Endothelial cell (in vitro differentiated cells): ENCODE results near the gene GAB2. TPM values are rescaled to one million over a fixed set of nuclear protein-coding genes. Genes with fewer than 3 reads are reported as not detected.

Experiments
- DNase-seq: peaks from one replicate; pipeline ENCODE4 v3.0.0; 2021; ENCODE audit warnings: low spot score
- H3K27ac Mint-ChIP-seq: one replicate; pipeline ENCODE4 v1.8.0; 2021; ENCODE audit warnings: mixed read lengths, inconsistent platforms; ENCODE audit not compliant: unreplicated experiment
- H3K27me3 Mint-ChIP-seq: one replicate; pipeline ENCODE4 v1.8.0; 2021; ENCODE audit warnings: mild to moderate bottlenecking, moderate library complexity, mixed read lengths, inconsistent platforms; ENCODE audit not compliant: unreplicated experiment
- H3K36me3 Mint-ChIP-seq: one replicate; pipeline ENCODE4 v1.8.0; 2021; ENCODE audit warnings: mild to moderate bottlenecking, low read depth, mixed read lengths, inconsistent platforms; ENCODE audit not compliant: unreplicated experiment
- H3K4me1 Mint-ChIP-seq: one replicate; pipeline ENCODE4 v1.8.0; 2021; ENCODE audit warnings: mild to moderate bottlenecking, mixed read lengths, inconsistent platforms; ENCODE audit not compliant: unreplicated experiment
- H3K4me3 Mint-ChIP-seq: one replicate; pipeline ENCODE4 v1.8.0; 2021; ENCODE audit warnings: mild to moderate bottlenecking, mixed read lengths, inconsistent platforms; ENCODE audit not compliant: unreplicated experiment
- H3K9me3 Mint-ChIP-seq: one replicate; pipeline ENCODE4 v1.8.0; 2021; ENCODE audit warnings: mixed read lengths, inconsistent platforms; ENCODE audit not compliant: unreplicated experiment
- CTCF ChIP-seq: fragments of 200-600 bp; sonication (generic); IDR thresholded peaks from one replicate; pipeline ENCODE4 v1.5.0; 2021; ENCODE audit warnings: antibody characterized with exemption; ENCODE audit not compliant: unreplicated experiment
- total RNA-seq: library from RNA; stranded (reverse); fragmentation: NEBNext Ultra II Directional; extraction: Animal tissue kit (Norgen Biotek cat#: 25700); gene quantifications from one replicate; pipeline ENCODE4 v1.2.1, GENCODE V29; 2021; ENCODE audit not compliant: unreplicated experiment

Gene GAB2
- total RNA-seq, 1 donor from 2014 or later = 81.0 TPM

DNA sequence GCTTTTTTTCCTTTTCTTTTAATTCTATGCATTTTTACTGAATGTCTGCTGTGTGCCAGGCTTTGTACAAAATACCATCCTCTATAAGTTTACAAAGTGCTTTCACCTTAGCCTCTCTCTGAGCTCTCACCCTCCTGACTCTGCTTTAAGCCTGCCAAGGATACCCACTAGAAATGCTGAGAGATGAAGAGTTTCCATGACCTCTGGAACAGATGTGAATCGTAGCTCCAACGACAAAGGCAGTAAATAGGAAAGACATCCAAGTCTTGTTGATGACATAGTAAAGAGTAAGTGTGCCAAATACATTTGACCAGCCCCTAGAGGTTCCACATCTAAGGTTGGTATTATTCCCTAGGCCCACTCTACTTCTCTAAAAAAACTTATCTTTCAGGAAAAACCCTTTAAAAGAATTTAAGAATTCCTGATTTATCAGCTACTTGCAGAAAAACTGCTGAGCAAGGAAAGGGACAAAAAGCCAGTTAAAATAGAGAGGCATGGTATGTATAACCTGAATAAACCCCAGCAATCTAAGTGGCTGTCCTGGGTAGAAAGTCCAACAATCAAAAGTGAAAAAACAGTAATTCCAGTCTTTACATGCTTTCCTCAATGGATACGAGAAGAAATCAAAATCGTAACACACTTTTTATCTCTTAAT, 45.4 kb downstream of the GAB2 start:
- Mint-ChIP-seq H3K27ac (no peak overlapping the region), H3K9me3 (no peaks in the 10 kb centered on the region), H3K27me3 (peaks cover 3% of the 10 kb centered on the region), H3K36me3 (peaks cover 11% of the 10 kb centered on the region), H3K4me1 (peaks cover 23% of the 10 kb centered on the region), H3K4me3 (no peak overlapping the region)
- TF ChIP-seq CTCF = no peak
- no peak for DNase-seq

DNA sequence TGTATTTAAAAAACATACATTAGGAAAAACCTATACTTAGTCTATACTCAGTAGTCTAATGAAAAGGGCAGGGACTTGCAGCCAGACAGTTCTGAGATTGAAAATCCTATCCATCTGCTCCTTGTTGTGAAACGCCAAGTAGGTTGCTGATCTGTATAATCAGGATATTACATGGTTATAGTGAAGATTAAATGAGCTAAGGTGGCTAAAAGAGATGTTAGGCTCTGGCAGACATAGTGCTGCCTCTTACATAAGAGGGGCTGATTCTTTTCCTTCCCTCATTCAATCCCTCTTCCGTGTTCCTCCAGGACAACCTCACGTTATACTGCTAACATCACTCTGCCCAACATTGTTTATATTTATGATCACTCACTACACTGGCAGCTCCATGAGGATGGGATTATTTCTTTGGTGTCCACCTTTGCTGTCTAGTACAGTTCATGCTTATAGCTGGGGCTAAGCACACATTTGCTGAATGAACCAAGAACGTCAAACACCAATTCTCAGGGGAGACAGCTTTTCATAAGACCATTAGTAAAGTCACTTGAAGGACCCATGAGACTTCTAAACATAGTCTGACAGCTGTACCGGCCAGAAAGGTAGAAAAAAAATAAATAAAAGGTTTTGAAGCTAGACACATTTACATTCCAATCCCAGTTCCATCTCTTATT, 46.3 kb downstream of the GAB2 start:
- Mint-ChIP-seq H3K9me3 (no peaks in the 10 kb centered on the region), H3K27ac (no peak overlapping the region)

GRCh38 chr11:78370406-78371172, 47.0 kb downstream of the GAB2 start:
- Mint-ChIP-seq H3K27ac (no peak overlapping the region), H3K36me3 (peaks cover 3% of the 10 kb centered on the region), H3K27me3 (no peaks in the 10 kb centered on the region), H3K4me3 (no peak overlapping the region), H3K4me1 (peaks cover 16% of the 10 kb centered on the region), H3K9me3 (no peaks in the 10 kb centered on the region)
- no peak for TF ChIP-seq CTCF
- no peak for DNase-seq

More for the DNA sequence above, 46.3 kb downstream of the GAB2 start:
- H3K4me3 Mint-ChIP-seq = no peak overlapping the region
- DNase-seq = no peak
- H3K27me3 Mint-ChIP-seq = peaks cover 1% of the 10 kb centered on the region
- H3K36me3 Mint-ChIP-seq = peaks cover 3% of the 10 kb centered on the region
- H3K4me1 Mint-ChIP-seq = peaks cover 21% of the 10 kb centered on the region
- no peak for TF ChIP-seq CTCF

GRCh38 chr11:78365381-78365792, 52.2 kb downstream of the GAB2 start:
- DNase-seq = no peak
- Mint-ChIP-seq H3K4me3 (no peak overlapping the region), H3K27ac (no peak overlapping the region)

More at GRCh38 chr11:78365381-78365792, 52.2 kb downstream of the GAB2 start:
- H3K36me3 Mint-ChIP-seq = peaks cover 3% of the 10 kb centered on the region
- H3K9me3 Mint-ChIP-seq = no peaks in the 10 kb centered on the region
- TF ChIP-seq CTCF = no peak
- no peaks in the 10 kb centered on the region for H3K27me3 Mint-ChIP-seq
- peaks cover 9% of the 10 kb centered on the region for H3K4me1 Mint-ChIP-seq
